A673 (cell line): ENCODE results near the gene PPCS. TPM values are rescaled to one million over a fixed set of nuclear protein-coding genes. Genes with fewer than 3 reads are reported as not detected.
A peak's percentile ranks its signal among the peaks of the same experiment; 100 is the strongest.

Experiments
- BruUV-seq: library from RNA; stranded (reverse); fragments of 400-500 nt; replicated peaks from 2 replicates; lab custom pipeline; 2021; lab: Mats Ljungman, UMichigan
- CTCF ChIA-PET: fragments of 300-600 bp; sonication (Branson Sonifier 250); formaldehyde crosslinking; loops from one replicate; lab custom pipeline; 2022; ENCODE audit warnings: antibody characterized with exemption; lab: Charles Lee
- POLR2A ChIA-PET: fragments of 300-600 bp; sonication (Branson Sonifier 250); formaldehyde crosslinking; loops from one replicate; lab custom pipeline; 2022; ENCODE audit warnings: antibody characterized with exemption; ENCODE audit not compliant: low non-redundant PET; lab: Charles Lee
- DNase-seq: peaks from one replicate; pipeline ENCODE4 v3.0.0-alpha.2; 2015; ENCODE audit warnings: low spot score
- H3K27ac ChIP-seq: fragments of 200-600 bp; sonication (generic); 2 replicates; pipeline ENCODE4 v1.5.1; 2016; ENCODE audit warnings: mixed run types, low read depth, mild to moderate bottlenecking, mixed read lengths, antibody characterized with exemption, low read length; ENCODE audit not compliant: poor library complexity, severe bottlenecking
- H3K27me3 ChIP-seq: fragments of 200-600 bp; sonication (generic); replicated peaks from 2 replicates; pipeline ENCODE4 v1.6.1; 2017; ENCODE audit warnings: mixed run types, low read depth, mild to moderate bottlenecking, mixed read lengths, antibody characterized with exemption, low read length; ENCODE audit not compliant: insufficient read depth, poor library complexity
- H3K36me3 ChIP-seq: fragments of 200-600 bp; sonication (generic); 2 replicates; pipeline ENCODE4 v1.6.1; 2016; ENCODE audit warnings: mixed run types, mild to moderate bottlenecking, mixed read lengths, antibody characterized with exemption, low read length; ENCODE audit not compliant: insufficient read depth, poor library complexity, severe bottlenecking
- H3K4me1 ChIP-seq: fragments of 200-600 bp; sonication (generic); 2 replicates; pipeline ENCODE4 v1.6.1; 2017; ENCODE audit warnings: mixed run types, mild to moderate bottlenecking, mixed read lengths, antibody characterized with exemption, low read length; ENCODE audit not compliant: insufficient read depth, poor library complexity, severe bottlenecking
- H3K4me3 ChIP-seq: fragments of 200-600 bp; sonication (generic); 2 replicates; pipeline ENCODE4 v1.5.1; 2016; ENCODE audit warnings: low read depth, mixed run types, mild to moderate bottlenecking, mixed read lengths, low read length; ENCODE audit not compliant: poor library complexity, severe bottlenecking
- H3K9me3 ChIP-seq: fragments of 200-600 bp; sonication (generic); 2 replicates; pipeline ENCODE4 v1.6.1; 2016; ENCODE audit warnings: mixed run types, low read depth, mild to moderate bottlenecking, mixed read lengths, antibody characterized with exemption, low read length; ENCODE audit not compliant: poor library complexity, severe bottlenecking
- CTCF ChIP-seq: fragments of 300-800, 200-600 bp; sonication (generic); conservative IDR thresholded peaks from 2 replicates; pipeline ENCODE4 v1.5.1; 2017; ENCODE audit warnings: low read depth, mild to moderate bottlenecking, antibody characterized with exemption, low read length, moderate library complexity, mixed read lengths
- EZH2 ChIP-seq: fragments of 200-600 bp; sonication (generic); IDR thresholded peaks from 2 replicates; pipeline ENCODE4 v1.6.1; 2017; ENCODE audit warnings: borderline replicate concordance, low read depth, mild to moderate bottlenecking, mixed read lengths, antibody characterized with exemption, low read length; ENCODE audit not compliant: poor library complexity, severe bottlenecking
- intact Hi-C: fragments of 100-400 bp; cut with micrococcal nuclease; formaldehyde crosslinking; loops from one replicate; pipeline ENCODE4 v1.10.0; 2022; ENCODE audit not compliant: unreplicated experiment
- total RNA-seq: library from RNA; stranded (reverse); gene quantifications from 2 replicates; pipeline ENCODE4 v1.2.3, GENCODE V29; 2021

PPCS gene
- total RNA-seq, 1 experiment from 2014 or later: 35.7 TPM

GRCh38 chr1:42461196-42461595, 4.9 kb downstream of the PPCS start:
- CTCF ChIA-PET: no interaction called here
- Histone ChIP-seq H3K27me3 (no peaks in the 10 kb centered on the region), H3K9me3 (no peaks in the 10 kb centered on the region), H3K4me1 (peaks cover 17% of the 10 kb centered on the region), H3K27ac (no peak overlapping the region), H3K4me3 (no peak overlapping the region), H3K36me3 (peaks cover 22% of the 10 kb centered on the region)
- intact Hi-C loops: no loop called here
- BruUV-seq: no TSS peak
- TF ChIP-seq EZH2 (no peak), CTCF (no peak)
- DNase-seq: no peak
- POLR2A ChIA-PET: no interaction called here

DNA sequence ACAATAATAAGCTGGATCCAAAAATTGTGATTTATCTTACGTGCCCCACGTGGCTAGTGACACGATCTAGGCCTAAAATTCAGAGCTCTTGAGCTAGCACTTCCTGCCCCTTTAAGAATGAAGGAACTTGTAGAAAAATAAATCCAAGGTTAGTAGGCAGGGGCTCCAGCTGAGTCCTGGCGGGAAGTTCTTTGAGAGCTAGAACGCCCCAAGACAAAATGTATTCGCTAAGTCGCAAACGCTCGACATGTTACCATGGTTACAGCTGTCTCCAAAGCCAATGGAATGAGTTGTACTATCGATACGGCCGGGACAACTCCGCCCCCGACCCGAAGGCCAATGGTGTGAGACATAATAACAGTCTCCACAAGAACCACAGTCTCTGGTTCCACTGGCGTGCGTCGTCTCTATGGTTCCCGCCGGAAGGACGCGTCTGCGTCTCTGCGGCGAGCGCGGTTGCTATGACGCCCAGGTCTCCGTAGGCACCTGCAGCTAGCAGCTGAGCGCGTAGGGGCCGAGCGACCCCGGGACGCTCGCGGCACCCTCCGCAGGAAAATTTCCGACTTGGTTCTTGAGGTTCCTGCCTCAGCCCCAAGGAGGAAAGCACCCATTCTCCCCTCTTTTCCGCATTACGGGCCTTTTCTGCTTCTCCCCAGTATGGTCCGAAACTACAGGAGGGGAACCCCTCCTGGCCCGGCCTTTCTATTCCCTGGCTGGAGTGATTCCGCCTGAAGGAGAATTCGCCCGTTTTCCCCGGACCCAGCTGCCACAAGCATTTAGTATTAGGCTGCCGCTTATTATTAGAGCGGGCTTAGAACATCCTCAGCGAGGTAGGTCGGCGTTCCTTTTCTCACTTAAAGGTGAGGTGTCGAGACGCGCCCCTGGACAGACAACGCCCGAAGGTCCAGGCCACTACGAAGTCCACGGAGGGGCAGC, 6.8 kb downstream of the PPCS start, which contains the start of gene CCDC30:
Gene CCDC30, plus strand, starts transcription at position 459 of the 936 bp plus-strand sequence. CDS start 17,266 bp downstream, outside the sequence.
- Histone ChIP-seq H3K4me1 (peaks cover 14% of the 10 kb centered on the region), H3K9me3 (no peaks in the 10 kb centered on the region), H3K36me3 (peaks cover 18% of the 10 kb centered on the region), H3K4me3 (peak within 1 kb of the TSS; percentile 71), H3K27ac (peak within 1 kb of the TSS; percentile 46), H3K27me3 (no peaks in the 10 kb centered on the region)
- POLR2A ChIA-PET: interaction anchor here (0.6 kb wide), 1 partner anchor 23 kb away, joined by 5 read pairs; no protein-coding TSS in a partner anchor
- intact Hi-C loops: no loop called here
- BruUV-seq: no TSS peak
- CTCF ChIA-PET: interaction anchor here (0.8 kb wide), 1 partner anchor 303 kb away, joined by 3 read pairs; no protein-coding TSS in a partner anchor
- DNase-seq: peak; percentile 99
- TF ChIP-seq EZH2 (no peak), CTCF (no peak)

GRCh38 chr1:42463921-42464320, 7.6 kb downstream of the PPCS start:
- H3K4me1 ChIP-seq: peaks cover 14% of the 10 kb centered on the region
- TF ChIP-seq EZH2 (no peak), CTCF (no peak)
- no peaks in the 10 kb centered on the region for H3K27me3 ChIP-seq
- BruUV-seq: no TSS peak
- POLR2A ChIA-PET: no interaction called here
- DNase-seq: no peak
- H3K36me3 ChIP-seq: peaks cover 9% of the 10 kb centered on the region
- intact Hi-C loops: no loop called here
- no peaks in the 10 kb centered on the region for H3K9me3 ChIP-seq
- H3K4me3 ChIP-seq: peak overlapping the region; percentile 71
- CTCF ChIA-PET: no interaction called here
- no peak overlapping the region for H3K27ac ChIP-seq
